Urinary bladder (tissue), 4 donors: ENCODE data around the gene SLC38A7. TPM values are rescaled to one million over a fixed set of nuclear protein-coding genes. Genes with fewer than 3 reads are reported as not detected.
"Not testable (repeated sequence)": the region's sequence is repeated elsewhere in the genome, so short reads cannot be mapped to it uniquely, and the experiment has no call there.

Experiments used
- DNase-seq: peaks from one replicate; pipeline ENCODE4 v3.0.0-alpha.2; 2015; ENCODE audit errors: extremely low spot score
- H3K27ac ChIP-seq: one replicate; pipeline ENCODE4 v1.5.1; 2013; ENCODE audit warnings: low read depth, mild to moderate bottlenecking, moderate library complexity
- H3K36me3 ChIP-seq: one replicate; pipeline ENCODE4 v1.6.1; 2013; ENCODE audit warnings: mild to moderate bottlenecking, moderate library complexity; ENCODE audit not compliant: insufficient read depth
- H3K4me1 ChIP-seq: one replicate; pipeline ENCODE4 v1.6.1; 2013; ENCODE audit warnings: mild to moderate bottlenecking, moderate library complexity; ENCODE audit not compliant: insufficient read depth
- H3K4me3 ChIP-seq: one replicate; pipeline ENCODE4 v1.5.1; 2013; ENCODE audit warnings: low read depth, low read length
- WGBS: extraction: QIAGEN DNeasy Blood & Tissue Kit; methylation state at CpG from one replicate; pipeline ENCODE4 v1.1.7; 2013; 5-methylcytosine and 5-hydroxymethylcytosine counted together
- polyA plus RNA-seq: library from polyadenylated mRNA; stranded (reverse); fragments of 200-250 nt; gene quantifications from one replicate; pipeline ENCODE4 v1.2.3, GENCODE V29; 2013
- total RNA-seq: library from RNA; depleted of rRNA; stranded (reverse); fragments of >200 nt; gene quantifications from one replicate; pipeline ENCODE4 v1.2.3, GENCODE V29; 2014
- donor health status: healthy with polysubstance abuse.
- donor health status: healthy.

The SLC38A7 gene
- total and polyA plus RNA-seq, 2 donors, result 7.7 to 13.8 TPM

- WGBS, result 77% methylated on average over 11 of the region's 11 CpGs
- H3K4me3 ChIP-seq, H3K4me1 ChIP-seq, H3K36me3 ChIP-seq, H3K27ac ChIP-seq, DNase-seq: not testable (repeated sequence)
Observed at GRCh38 chr16:58659911-58660310, 24.7 kb downstream of the SLC38A7 start.

- DNase-seq, result no peak
- no peaks in the 10 kb centered on the region for H3K4me1 ChIP-seq
- no peaks in the 10 kb centered on the region for H3K36me3 ChIP-seq
- H3K4me3 ChIP-seq, result no peak overlapping the region
- WGBS, result 79% methylated on average over 3 of the region's 3 CpGs
- no peak overlapping the region for H3K27ac ChIP-seq
Observed at GRCh38 chr16:58658796-58659211, 25.8 kb downstream of the SLC38A7 start.

GRCh38 chr16:58656899-58657298, 27.7 kb downstream of the SLC38A7 start:
- Histone ChIP-seq H3K36me3 (no peaks in the 10 kb centered on the region), H3K4me1 (no peaks in the 10 kb centered on the region), H3K27ac (no peak overlapping the region), H3K4me3 (no peak overlapping the region)
- DNase-seq, result no peak
- WGBS, result 78% methylated on average over 4 of the region's 4 CpGs

- Histone ChIP-seq H3K36me3 (no peaks in the 10 kb centered on the region), H3K4me3 (no peak overlapping the region), H3K4me1 (no peaks in the 10 kb centered on the region), H3K27ac (no peak overlapping the region)
- WGBS, result 87% methylated on average over 8 of the region's 8 CpGs
- DNase-seq, result no peak
Observed at GRCh38 chr16:58655215-58655596, 29.4 kb downstream of the SLC38A7 start.

- 76% methylated on average over 7 of the region's 7 CpGs for WGBS
- no peak for DNase-seq
Observed at GRCh38 chr16:58654560-58655214, 29.9 kb downstream of the SLC38A7 start.

GRCh38 chr16:58652741-58653140, 31.8 kb downstream of the SLC38A7 start:
- DNase-seq, result no peak
- Histone ChIP-seq H3K4me3 (no peak overlapping the region), H3K27ac (no peak overlapping the region), H3K4me1 (no peaks in the 10 kb centered on the region), H3K36me3 (no peaks in the 10 kb centered on the region)
- WGBS, result 22% methylated on average over 3 of the region's 3 CpGs

More at GRCh38 chr16:58654560-58655214, 29.9 kb downstream of the SLC38A7 start:
- Histone ChIP-seq H3K4me1 (no peaks in the 10 kb centered on the region), H3K27ac (no peak overlapping the region), H3K36me3 (no peaks in the 10 kb centered on the region), H3K4me3 (no peak overlapping the region)

GRCh38 chr16:58651965-58652348, 32.6 kb downstream of the SLC38A7 start:
- Histone ChIP-seq H3K4me1 (no peaks in the 10 kb centered on the region), H3K36me3 (no peaks in the 10 kb centered on the region), H3K27ac (no peak overlapping the region), H3K4me3 (no peak overlapping the region)
- 60% methylated on average over 3 of the region's 3 CpGs for WGBS
- DNase-seq, result no peak

- 71% methylated on average over 3 of the region's 3 CpGs for WGBS
- no peaks in the 10 kb centered on the region for H3K36me3 ChIP-seq
- H3K4me1 ChIP-seq, result no peaks in the 10 kb centered on the region
- no peak overlapping the region for H3K4me3 ChIP-seq
- DNase-seq, result no peak
- no peak overlapping the region for H3K27ac ChIP-seq
Observed at GRCh38 chr16:58649707-58650106, 34.9 kb downstream of the SLC38A7 start.

GRCh38 chr16:58647107-58647506, 37.5 kb downstream of the SLC38A7 start:
- WGBS, result 81% methylated on average over 4 of the region's 4 CpGs
- H3K27ac ChIP-seq, result no peak overlapping the region

GRCh38 chr16:58644765-58645487, 39.6 kb downstream of the SLC38A7 start:
- no peak for DNase-seq
- WGBS, result 79% methylated on average over 8 of the region's 8 CpGs
- Histone ChIP-seq H3K36me3 (no peaks in the 10 kb centered on the region), H3K27ac (no peak overlapping the region), H3K4me3 (no peak overlapping the region), H3K4me1 (no peaks in the 10 kb centered on the region)

More at GRCh38 chr16:58647107-58647506, 37.5 kb downstream of the SLC38A7 start:
- no peak for DNase-seq
- Histone ChIP-seq H3K36me3 (no peaks in the 10 kb centered on the region), H3K4me3 (no peak overlapping the region), H3K4me1 (no peaks in the 10 kb centered on the region)

- H3K36me3 ChIP-seq, result no peaks in the 10 kb centered on the region
Observed at GRCh38 chr16:58644108-58644507, 40.5 kb downstream of the SLC38A7 start.

GRCh38 chr16:58640949-58641348, 43.6 kb downstream of the SLC38A7 start:
- no peak overlapping the region for H3K4me3 ChIP-seq
- WGBS, result 84% methylated on average over 5 of the region's 5 CpGs
- H3K36me3 ChIP-seq, result no peaks in the 10 kb centered on the region
- no peak for DNase-seq
- no peaks in the 10 kb centered on the region for H3K4me1 ChIP-seq
- H3K27ac ChIP-seq, result no peak overlapping the region

More at GRCh38 chr16:58644108-58644507, 40.5 kb downstream of the SLC38A7 start:
- Histone ChIP-seq H3K4me3 (no peak overlapping the region), H3K27ac (no peak overlapping the region), H3K4me1 (no peaks in the 10 kb centered on the region)
- DNase-seq, result no peak
- 86% methylated on average over 5 of the region's 5 CpGs for WGBS

GRCh38 chr16:58639836-58640235, 44.7 kb downstream of the SLC38A7 start:
- no peak overlapping the region for H3K4me3 ChIP-seq
- WGBS, result 78% methylated on average over 8 of the region's 8 CpGs
- H3K4me1 ChIP-seq, result no peaks in the 10 kb centered on the region
- DNase-seq, result no peak
- H3K27ac ChIP-seq, result no peak overlapping the region
- H3K36me3 ChIP-seq, result no peaks in the 10 kb centered on the region

- Histone ChIP-seq H3K27ac (no peak overlapping the region), H3K4me1 (no peaks in the 10 kb centered on the region), H3K36me3 (no peaks in the 10 kb centered on the region), H3K4me3 (no peak overlapping the region)
- WGBS, result 90% methylated on average over 4 of the region's 4 CpGs
- DNase-seq, result no peak
Observed at GRCh38 chr16:58639230-58639629, 45.3 kb downstream of the SLC38A7 start.
